Measurements from ENCODE around the gene TCIRG1. TPM values are rescaled to one million over a fixed set of nuclear protein-coding genes. Genes with fewer than 3 reads are reported as not detected.

Gene TCIRG1
- total and polyA plus RNA-seq, 7 donors: 10.9 to 20.1 (median 11.8) TPM

DNA sequence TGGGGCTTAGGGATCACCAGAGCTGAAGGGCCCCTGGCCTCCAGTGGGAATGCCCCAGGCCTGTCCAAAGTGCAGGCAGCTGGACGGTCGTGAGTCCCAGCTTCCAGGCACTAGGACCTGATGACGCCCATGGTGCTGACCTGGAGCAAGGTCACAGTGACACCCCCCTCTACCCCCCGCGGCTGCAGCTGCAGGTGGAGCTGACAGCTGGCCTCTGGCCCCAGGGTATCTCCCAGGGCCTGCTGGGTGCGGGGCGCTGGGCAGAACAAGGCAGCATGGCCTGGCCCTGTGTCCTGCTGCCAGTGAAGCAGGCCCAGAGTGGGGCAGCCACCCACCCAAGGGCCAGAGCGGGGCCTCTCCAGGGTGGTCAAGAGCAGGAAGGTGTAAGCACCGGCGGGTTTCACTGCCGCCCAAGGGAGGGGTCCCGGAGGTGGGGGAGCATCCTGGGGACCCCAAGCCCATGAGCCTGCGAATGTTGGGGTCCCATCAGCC, 553 bp upstream of the TCIRG1 start:
- Histone ChIP-seq H3K4me3 (peak overlapping the region; percentile 75), H3K9me3 (no peaks in the 10 kb centered on the region), H3K4me1 (peaks cover 20% of the 10 kb centered on the region), H3K36me3 (ENCODE audit: insufficient read depth in 1 of 2, low read depth in 1 of 2) (peaks cover 0 to 30% of the 10 kb centered on the region in 2 donors), H3K27ac (peak overlapping the region; percentile 77), H3K27me3 (ENCODE audit: insufficient read depth in 3 of 3, low read length in 2 of 3) (no peaks in the 10 kb centered on the region)
- WGBS, 3 donors: 20 to 33% (median 23%) methylated on average over 13 of the region's 13 CpGs
- DNase-seq: peak; percentile 27 to 72
- TF ChIP-seq, protein P1, sequence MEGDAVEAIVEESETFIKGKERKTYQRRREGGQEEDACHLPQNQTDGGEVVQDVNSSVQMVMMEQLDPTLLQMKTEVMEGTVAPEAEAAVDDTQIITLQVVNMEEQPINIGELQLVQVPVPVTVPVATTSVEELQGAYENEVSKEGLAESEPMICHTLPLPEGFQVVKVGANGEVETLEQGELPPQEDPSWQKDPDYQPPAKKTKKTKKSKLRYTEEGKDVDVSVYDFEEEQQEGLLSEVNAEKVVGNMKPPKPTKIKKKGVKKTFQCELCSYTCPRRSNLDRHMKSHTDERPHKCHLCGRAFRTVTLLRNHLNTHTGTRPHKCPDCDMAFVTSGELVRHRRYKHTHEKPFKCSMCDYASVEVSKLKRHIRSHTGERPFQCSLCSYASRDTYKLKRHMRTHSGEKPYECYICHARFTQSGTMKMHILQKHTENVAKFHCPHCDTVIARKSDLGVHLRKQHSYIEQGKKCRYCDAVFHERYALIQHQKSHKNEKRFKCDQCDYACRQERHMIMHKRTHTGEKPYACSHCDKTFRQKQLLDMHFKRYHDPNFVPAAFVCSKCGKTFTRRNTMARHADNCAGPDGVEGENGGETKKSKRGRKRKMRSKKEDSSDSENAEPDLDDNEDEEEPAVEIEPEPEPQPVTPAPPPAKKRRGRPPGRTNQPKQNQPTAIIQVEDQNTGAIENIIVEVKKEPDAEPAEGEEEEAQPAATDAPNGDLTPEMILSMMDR (IDR thresholded peaks at IDR 0.05): no peak
- ATAC-seq: peak; percentile 18 to 35 (median 28)
- intact Hi-C loops (cut with DNase I): no loop called here

DNA sequence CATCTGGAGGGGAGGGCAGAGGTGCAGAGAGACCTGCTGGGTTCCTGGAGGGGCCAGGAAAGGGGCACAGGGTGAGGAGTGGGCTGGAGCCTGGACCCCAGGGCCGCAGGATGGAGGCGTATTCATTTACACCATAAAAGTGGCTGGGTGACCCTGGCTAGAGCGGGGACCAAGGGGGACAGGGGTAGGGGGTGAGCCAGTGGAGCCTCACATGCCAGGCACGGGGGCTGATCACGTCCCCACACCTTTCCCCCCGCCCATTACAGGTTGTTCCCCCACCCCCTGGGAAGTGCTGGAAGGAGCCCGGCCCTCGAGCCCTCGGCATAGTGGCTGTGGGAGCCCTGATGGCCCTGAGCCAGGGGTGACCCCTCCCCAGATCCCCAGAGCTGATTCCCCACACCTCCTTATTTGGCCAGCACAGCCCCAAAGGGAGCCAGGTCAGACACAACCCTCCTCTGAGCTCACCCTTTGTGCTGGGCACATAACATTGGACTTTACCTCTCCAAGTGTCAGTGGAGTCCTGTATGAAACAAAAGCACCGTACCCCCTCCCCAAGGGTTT, 781 bp downstream of the TCIRG1 start:
- Histone ChIP-seq H3K4me3 (peak overlapping the region; percentile 75), H3K4me1 (peaks cover 18% of the 10 kb centered on the region), H3K36me3 (ENCODE audit: insufficient read depth in 1 of 2, low read depth in 1 of 2) (peaks cover 0 to 18% of the 10 kb centered on the region in 2 donors), H3K27ac (peak overlapping the region; percentile 77), H3K27me3 (ENCODE audit: insufficient read depth in 3 of 3, low read length in 2 of 3) (no peaks in the 10 kb centered on the region), H3K9me3 (no peaks in the 10 kb centered on the region)
- TF ChIP-seq, protein P1 (IDR thresholded peaks at IDR 0.05): no peak
- peak; percentile 24 to 59 for DNase-seq
- 44 to 53% (median 51%) methylated on average over 9 to 10 of the region's 10 CpGs for WGBS, 3 donors
- no peak for ATAC-seq
- intact Hi-C loops (cut with DNase I): no loop called here

DNA sequence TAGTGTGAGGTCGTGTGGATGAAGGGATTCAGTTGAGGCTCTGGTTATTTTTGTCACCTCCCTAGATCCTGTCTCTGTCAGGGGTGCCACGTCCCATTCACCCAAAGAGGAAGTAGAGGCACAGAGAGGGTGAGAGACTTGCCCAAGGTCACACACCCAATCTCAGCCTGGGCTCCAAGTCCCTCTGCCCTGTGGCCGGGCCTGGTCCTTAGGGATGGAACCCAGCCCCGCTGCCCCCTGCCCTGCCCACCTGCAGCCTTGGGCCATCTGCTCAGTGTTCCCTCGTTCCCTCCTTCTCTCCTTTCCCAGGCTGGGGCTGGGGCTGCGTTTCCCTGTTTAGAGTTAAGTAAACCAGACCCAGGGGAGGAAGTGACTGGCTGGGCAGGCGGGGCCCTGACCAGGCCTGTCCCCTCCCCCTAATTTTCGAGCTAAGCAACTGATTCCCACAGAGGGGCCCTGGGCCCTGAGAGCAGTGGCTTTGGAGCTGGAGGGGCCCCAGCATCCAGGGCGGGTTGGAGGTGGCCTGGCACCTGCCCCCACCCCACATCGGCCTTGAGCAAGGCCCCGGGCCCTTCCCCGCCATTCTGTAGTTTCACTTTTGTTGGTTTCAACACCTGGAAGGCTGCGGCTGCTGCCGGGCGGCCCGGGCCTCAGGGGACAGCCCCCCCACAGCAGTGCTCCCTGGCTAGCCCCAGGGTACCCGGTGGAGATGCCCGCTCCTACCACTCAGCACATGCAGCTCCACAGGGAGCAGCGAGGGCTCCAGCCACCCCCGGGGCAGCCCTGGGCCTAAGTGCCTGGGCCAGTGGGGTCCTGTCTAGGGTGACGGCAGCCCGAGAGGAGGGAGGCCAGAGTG, 1.5 kb downstream of the TCIRG1 start:
- peaks cover 18% of the 10 kb centered on the region for H3K4me1 ChIP-seq
- peaks cover 0 to 18% of the 10 kb centered on the region in 2 donors for H3K36me3 ChIP-seq (ENCODE audit: insufficient read depth in 1 of 2, low read depth in 1 of 2)
- WGBS, 3 donors: 41 to 49% (median 47%) methylated on average over 20 to 22 of the region's 22 CpGs
- intact Hi-C loops (cut with DNase I): no loop called here
- H3K4me3 ChIP-seq: peak overlapping the region; percentile 75
- peak; percentile 69 to 77 for DNase-seq
- peak in 1 of 4 donors; percentile 8 for ATAC-seq
- no peaks in the 10 kb centered on the region for H3K27me3 ChIP-seq (ENCODE audit: insufficient read depth in 3 of 3, low read length in 2 of 3)
- H3K27ac ChIP-seq: peak overlapping the region; percentile 77
- no peaks in the 10 kb centered on the region for H3K9me3 ChIP-seq
- TF ChIP-seq, protein P1 (IDR thresholded peaks at IDR 0.05): no peak

DNA sequence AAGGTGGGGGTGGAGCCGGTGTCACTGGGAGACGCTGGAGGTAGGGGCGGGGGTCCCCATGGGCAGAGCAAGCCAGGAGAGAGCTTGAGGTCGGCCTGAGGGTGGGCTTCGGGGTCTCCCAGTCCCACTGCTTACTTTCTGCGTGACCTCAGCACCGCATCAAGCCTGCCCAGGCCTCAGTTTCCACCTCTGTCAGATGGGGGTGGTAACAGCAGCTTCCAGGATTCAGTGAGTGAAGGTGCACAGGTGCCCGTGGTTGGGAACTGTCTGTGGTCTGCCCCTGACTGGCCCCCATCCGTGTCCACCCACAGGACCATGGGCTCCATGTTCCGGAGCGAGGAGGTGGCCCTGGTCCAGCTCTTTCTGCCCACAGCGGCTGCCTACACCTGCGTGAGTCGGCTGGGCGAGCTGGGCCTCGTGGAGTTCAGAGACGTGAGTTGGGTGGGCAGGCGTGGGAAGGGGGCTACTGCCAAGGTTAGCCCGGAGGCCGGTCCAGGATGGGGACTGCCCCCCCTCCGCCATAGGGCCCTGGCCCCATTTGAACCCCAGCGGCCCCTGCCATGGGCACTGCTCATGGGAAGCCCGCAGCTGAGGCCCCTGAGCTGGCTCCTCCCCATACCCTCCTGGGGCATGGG, 2.2 kb downstream of the TCIRG1 start:
- peak overlapping the region; percentile 77 for H3K27ac ChIP-seq
- intact Hi-C loops (cut with DNase I): no loop called here
- H3K27me3 ChIP-seq (ENCODE audit: insufficient read depth in 3 of 3, low read length in 2 of 3): no peaks in the 10 kb centered on the region
- peaks cover 0 to 11% of the 10 kb centered on the region in 2 donors for H3K36me3 ChIP-seq (ENCODE audit: insufficient read depth in 1 of 2, low read depth in 1 of 2)
- peaks cover 18% of the 10 kb centered on the region for H3K4me1 ChIP-seq
- 83 to 90% (median 87%) methylated on average over 16 to 23 of the region's 23 CpGs for WGBS, 3 donors
- DNase-seq (peak; percentile 18 to 49), ATAC-seq (no peak)
- H3K9me3 ChIP-seq: no peaks in the 10 kb centered on the region
- TF ChIP-seq, protein P1 (IDR thresholded peaks at IDR 0.05): no peak
- peak overlapping the region; percentile 75 for H3K4me3 ChIP-seq
